Skeletal muscle tissue (tissue), 4 donors: ENCODE measurements around the gene ALDH1A3. TPM values are rescaled to one million over a fixed set of nuclear protein-coding genes. Genes with fewer than 3 reads are reported as not detected.

ENCODE experiments used
- H3K27ac ChIP-seq: one replicate; pipeline ENCODE4 v1.7.0; 2013; ENCODE audit warnings: mild to moderate bottlenecking, low read depth, low read length, inconsistent platforms
- H3K27me3 ChIP-seq, 3 donors: one replicate each; pipeline ENCODE4 v1.7.0; 2013; ENCODE audit warnings: low read length in 3 of 3; ENCODE audit not compliant: control insufficient read depth in 3 of 3, insufficient read depth in 3 of 3
- H3K36me3 ChIP-seq, 3 donors: one replicate each; pipeline ENCODE4 v1.7.0; 2013; ENCODE audit warnings: low read length in 3 of 3; ENCODE audit not compliant: control insufficient read depth in 3 of 3, insufficient read depth in 3 of 3
- H3K4me1 ChIP-seq, 3 donors: one replicate each; pipeline ENCODE4 v1.7.0; 2013; ENCODE audit warnings: low read length in 3 of 3, mild to moderate bottlenecking in 3 of 3; ENCODE audit not compliant: control insufficient read depth in 3 of 3, insufficient read depth in 3 of 3
- H3K4me3 ChIP-seq, 3 donors: one replicate each; pipeline ENCODE4 v1.7.0; 2013; ENCODE audit warnings: low read length in 3 of 3
- H3K9ac ChIP-seq, 3 donors: one replicate each; pipeline ENCODE4 v1.7.0; 2013; ENCODE audit warnings: low read length in 3 of 3, mild to moderate bottlenecking in 3 of 3, moderate library complexity in 2 of 3, low read depth in 1 of 3
- H3K9me3 ChIP-seq, 3 donors: one replicate each; pipeline ENCODE4 v1.7.0; 2013; ENCODE audit warnings: low read length in 3 of 3; ENCODE audit not compliant: control insufficient read depth in 3 of 3
- total RNA-seq: library from RNA; depleted of rRNA; stranded (reverse); fragments of >200 nt; gene quantifications from one replicate; pipeline ENCODE4 v1.2.3, GENCODE V29; 2014
- donor health status: Osteomylitis.

Gene ALDH1A3
- total RNA-seq, 1 donor from 2014 or later, result 15.7 TPM

GRCh38 chr15:100867433-100867832 lies 12.2 kb upstream of the ALDH1A3 start:
- Histone ChIP-seq H3K9me3 (peaks cover 0 to 4% (median 0%) of the 10 kb centered on the region in 3 donors), H3K4me1 (no peaks in the 10 kb centered on the region), H3K4me3 (no peak overlapping the region), H3K36me3 (no peaks in the 10 kb centered on the region), H3K9ac (no peak overlapping the region), H3K27ac (no peak overlapping the region), H3K27me3 (peaks cover 0 to 5% (median 0%) of the 10 kb centered on the region in 3 donors)

- Histone ChIP-seq H3K27ac (no peak overlapping the region), H3K9ac (no peak overlapping the region), H3K27me3 (no peaks in the 10 kb centered on the region), H3K4me3 (no peak overlapping the region), H3K9me3 (peaks cover 0 to 4% (median 0%) of the 10 kb centered on the region in 3 donors), H3K4me1 (peaks cover 0 to 3% (median 0%) of the 10 kb centered on the region in 3 donors), H3K36me3 (no peaks in the 10 kb centered on the region)
Observed at GRCh38 chr15:100869151-100869999, 10.3 kb upstream of the ALDH1A3 start.

GRCh38 chr15:100873029-100873677 lies 6.5 kb upstream of the ALDH1A3 start:
- Histone ChIP-seq H3K36me3 (no peaks in the 10 kb centered on the region), H3K4me3 (no peak overlapping the region), H3K4me1 (peaks cover 0 to 3% (median 0%) of the 10 kb centered on the region in 3 donors), H3K9me3 (peaks cover 0 to 4% (median 0%) of the 10 kb centered on the region in 3 donors), H3K27me3 (peaks cover 3 to 8% (median 5%) of the 10 kb centered on the region in 3 donors), H3K27ac (no peak overlapping the region), H3K9ac (no peak overlapping the region)

- Histone ChIP-seq H3K36me3 (no peaks in the 10 kb centered on the region), H3K27ac (no peak overlapping the region), H3K4me3 (no peak overlapping the region), H3K9me3 (no peaks in the 10 kb centered on the region), H3K4me1 (peaks cover 0 to 3% (median 0%) of the 10 kb centered on the region in 3 donors), H3K27me3 (peaks cover 13 to 20% (median 17%) of the 10 kb centered on the region in 3 donors), H3K9ac (no peak overlapping the region)
Observed at GRCh38 chr15:100875495-100875894, 4.1 kb upstream of the ALDH1A3 start.

GRCh38 chr15:100875976-100876375 lies 3.7 kb upstream of the ALDH1A3 start:
- peaks cover 13 to 20% (median 19%) of the 10 kb centered on the region in 3 donors for H3K27me3 ChIP-seq
- no peak overlapping the region for H3K27ac ChIP-seq
- no peaks in the 10 kb centered on the region for H3K36me3 ChIP-seq
- H3K9me3 ChIP-seq, result no peaks in the 10 kb centered on the region
- H3K9ac ChIP-seq, result no peak overlapping the region
- peaks cover 0 to 3% (median 0%) of the 10 kb centered on the region in 3 donors for H3K4me1 ChIP-seq
- no peak overlapping the region for H3K4me3 ChIP-seq

- H3K27me3 ChIP-seq, result peaks cover 18 to 26% (median 19%) of the 10 kb centered on the region in 3 donors
- no peak overlapping the region for H3K27ac ChIP-seq
- no peaks in the 10 kb centered on the region for H3K9me3 ChIP-seq
- peaks cover 0 to 3% (median 0%) of the 10 kb centered on the region in 3 donors for H3K4me1 ChIP-seq
- H3K36me3 ChIP-seq, result no peaks in the 10 kb centered on the region
- no peak overlapping the region for H3K9ac ChIP-seq
- no peak overlapping the region for H3K4me3 ChIP-seq
Observed at GRCh38 chr15:100877551-100877950, 2.1 kb upstream of the ALDH1A3 start.

GRCh38 chr15:100878130-100878529 lies 1.5 kb upstream of the ALDH1A3 start:
- peak overlapping the region in 1 of 3 donors; percentile 2 for H3K4me3 ChIP-seq
- H3K27me3 ChIP-seq, result peaks cover 18 to 30% (median 20%) of the 10 kb centered on the region in 3 donors
- H3K27ac ChIP-seq, result no peak overlapping the region
- H3K4me1 ChIP-seq, result no peaks in the 10 kb centered on the region
- no peaks in the 10 kb centered on the region for H3K9me3 ChIP-seq
- H3K9ac ChIP-seq, result no peak overlapping the region
- no peaks in the 10 kb centered on the region for H3K36me3 ChIP-seq

GRCh38 chr15:100878648-100879047 lies 983 bp upstream of the ALDH1A3 start:
- no peaks in the 10 kb centered on the region for H3K9me3 ChIP-seq
- H3K27ac ChIP-seq, result no peak overlapping the region
- H3K4me3 ChIP-seq, result peak overlapping the region in 2 of 3 donors; percentile 29 to 31
- no peaks in the 10 kb centered on the region for H3K36me3 ChIP-seq
- H3K4me1 ChIP-seq, result no peaks in the 10 kb centered on the region
- peak overlapping the region in 1 of 3 donors; percentile 40 for H3K9ac ChIP-seq
- peaks cover 18 to 33% (median 22%) of the 10 kb centered on the region in 3 donors for H3K27me3 ChIP-seq

- Histone ChIP-seq H3K4me3 (peak overlapping the region in 2 of 3 donors; percentile 29 to 31), H3K36me3 (no peaks in the 10 kb centered on the region), H3K9me3 (no peaks in the 10 kb centered on the region), H3K27me3 (peaks cover 18 to 33% (median 22%) of the 10 kb centered on the region in 3 donors), H3K27ac (no peak overlapping the region), H3K9ac (peak overlapping the region in 1 of 3 donors; percentile 40), H3K4me1 (no peaks in the 10 kb centered on the region)
Observed at GRCh38 chr15:100879061-100879463, 569 bp upstream of the ALDH1A3 start.
